Endothelial cell of hepatic sinusoid (primary cell): Measurements from ENCODE around the gene ACSS3.
"Not testable (repeated sequence)": the region's sequence is repeated elsewhere in the genome, so short reads cannot be mapped to it uniquely, and the experiment has no call there.

Experiments used
- in situ Hi-C: cut with HindIII; loops from 2 replicates; pipeline ENCODE4 v1.10.0; 2017; ENCODE audit warnings: low sequenced_read_pairs

ACSS3 gene

GRCh38 chr12:81164827-81165226, 86.9 kb downstream of the ACSS3 start:
- in situ Hi-C loops = no loop called here

GRCh38 chr12:81166790-81167189, 88.9 kb downstream of the ACSS3 start:
- in situ Hi-C loops = no loop called here

GRCh38 chr12:81167694-81168093, 89.8 kb downstream of the ACSS3 start:
- in situ Hi-C loops = no loop called here

- in situ Hi-C loops = no loop called here
These were observed 90.6 kb downstream of the ACSS3 start for GRCh38 chr12:81168445-81168844.

- in situ Hi-C loops = no loop called here
These were observed 92.2 kb downstream of the ACSS3 start for GRCh38 chr12:81170072-81170471.

GRCh38 chr12:81172851-81173250, 95.0 kb downstream of the ACSS3 start:
- in situ Hi-C loops = no loop called here

- in situ Hi-C loops = no loop called here
These were observed 96.8 kb downstream of the ACSS3 start for GRCh38 chr12:81174664-81175063.

GRCh38 chr12:81176796-81177195, 98.9 kb downstream of the ACSS3 start:
- in situ Hi-C loops = no loop called here

- in situ Hi-C loops = no loop called here
These were observed 103.8 kb downstream of the ACSS3 start for GRCh38 chr12:81181691-81182090.

- in situ Hi-C loops = no loop called here
These were observed 109.8 kb downstream of the ACSS3 start for GRCh38 chr12:81187686-81188085.

- in situ Hi-C loops = no loop called here
These were observed 118.7 kb downstream of the ACSS3 start for GRCh38 chr12:81196595-81196994.

GRCh38 chr12:81200561-81200960, 122.7 kb downstream of the ACSS3 start:
- in situ Hi-C loops = not testable (repeated sequence)

GRCh38 chr12:81203671-81204204, 125.9 kb downstream of the ACSS3 start:
- in situ Hi-C loops = no loop called here

- in situ Hi-C loops = no loop called here
These were observed 127.5 kb downstream of the ACSS3 start for GRCh38 chr12:81205416-81205815.

GRCh38 chr12:81206429-81206828, 128.6 kb downstream of the ACSS3 start:
- in situ Hi-C loops = no loop called here

- in situ Hi-C loops = no loop called here
These were observed 129.3 kb downstream of the ACSS3 start for GRCh38 chr12:81207173-81207572.

- in situ Hi-C loops = no loop called here
These were observed 129.8 kb downstream of the ACSS3 start for GRCh38 chr12:81207664-81208063.

- in situ Hi-C loops = no loop called here
These were observed 130.5 kb downstream of the ACSS3 start for GRCh38 chr12:81208187-81208911.

- in situ Hi-C loops = no loop called here
These were observed 131.1 kb downstream of the ACSS3 start for GRCh38 chr12:81209012-81209411.

- in situ Hi-C loops = not testable (repeated sequence)
These were observed 131.9 kb downstream of the ACSS3 start for GRCh38 chr12:81209772-81210225.

- in situ Hi-C loops = no loop called here
These were observed 133.4 kb downstream of the ACSS3 start for GRCh38 chr12:81211306-81211705.

GRCh38 chr12:81212996-81213696, 135.3 kb downstream of the ACSS3 start:
- in situ Hi-C loops = no loop called here
